Astrocyte (in vitro differentiated cells and primary cell): Measurements from ENCODE around the gene ERFE. TPM values are rescaled to one million over a fixed set of nuclear protein-coding genes. Genes with fewer than 3 reads are reported as not detected.
"Not testable (repeated sequence)": the region's sequence is repeated elsewhere in the genome, so short reads cannot be mapped to it uniquely, and the experiment has no call there.

Source experiments
- DNase-seq: peaks from one replicate; pipeline ENCODE4 v3.0.0-alpha.2; 2010; ENCODE audit warnings: low read depth
- FAIRE-seq: peaks from 2 replicates; lab custom pipeline; 2011; peaks lifted over from hg19 to GRCh38; lab: Jason Lieb, UNC
- H2AFZ ChIP-seq: 2 replicates; pipeline ENCODE4 v1.6.0; 2012; ENCODE audit warnings: low read depth, low read length, inconsistent platforms
- H3K27ac ChIP-seq: 2 replicates; pipeline ENCODE4 v1.5.1; 2011; ENCODE audit warnings: low read depth, low read length, inconsistent platforms
- H3K27me3 ChIP-seq: 2 replicates; pipeline ENCODE4 v1.6.0; 2011; ENCODE audit warnings: low read length, inconsistent platforms; ENCODE audit not compliant: insufficient read depth
- H3K36me3 ChIP-seq: 2 replicates; pipeline ENCODE4 v1.5.1; 2011; ENCODE audit warnings: low read length, inconsistent platforms; ENCODE audit not compliant: insufficient read depth
- H3K4me1 ChIP-seq: 2 replicates; pipeline ENCODE4 v1.5.1; 2011; ENCODE audit warnings: low read length, inconsistent platforms; ENCODE audit not compliant: insufficient read depth
- H3K4me2 ChIP-seq: 2 replicates; pipeline ENCODE4 v1.6.0; 2012; ENCODE audit warnings: low read length, inconsistent platforms
- H3K4me3 ChIP-seq: 2 replicates; pipeline ENCODE4 v1.5.1; 2011; ENCODE audit warnings: low read depth, mild to moderate bottlenecking, low read length, inconsistent platforms; ENCODE audit not compliant: insufficient read depth
- H3K79me2 ChIP-seq: 2 replicates; pipeline ENCODE4 v1.6.0; 2012; ENCODE audit warnings: mild to moderate bottlenecking, low read length, inconsistent platforms; ENCODE audit not compliant: insufficient read depth
- H3K9ac ChIP-seq: 2 replicates; pipeline ENCODE4 v1.6.0; 2012; ENCODE audit warnings: mild to moderate bottlenecking, low read length, inconsistent platforms
- H3K9me3 ChIP-seq: 2 replicates; pipeline ENCODE4 v1.5.1; 2012; ENCODE audit warnings: low read depth, mild to moderate bottlenecking, low read length, inconsistent platforms; ENCODE audit not compliant: insufficient read depth
- H4K20me1 ChIP-seq: 2 replicates; pipeline ENCODE4 v1.6.0; 2012; ENCODE audit warnings: low read length, inconsistent platforms; ENCODE audit not compliant: insufficient read depth
- H3K27ac Mint-ChIP-seq: one replicate; pipeline ENCODE4 v1.8.0; 2021; ENCODE audit warnings: mild to moderate bottlenecking, mixed read lengths; ENCODE audit not compliant: unreplicated experiment
- H3K27me3 Mint-ChIP-seq: one replicate; pipeline ENCODE4 v1.8.0; 2021; ENCODE audit warnings: low read depth, mixed read lengths; ENCODE audit not compliant: unreplicated experiment
- H3K36me3 Mint-ChIP-seq: one replicate; pipeline ENCODE4 v1.8.0; 2021; ENCODE audit warnings: low read depth, mixed read lengths; ENCODE audit not compliant: unreplicated experiment
- H3K4me1 Mint-ChIP-seq: one replicate; pipeline ENCODE4 v1.8.0; 2021; ENCODE audit warnings: low read depth, mixed read lengths; ENCODE audit not compliant: unreplicated experiment
- H3K4me3 Mint-ChIP-seq: one replicate; pipeline ENCODE4 v1.8.0; 2021; ENCODE audit warnings: mild to moderate bottlenecking, moderate library complexity, mixed read lengths; ENCODE audit not compliant: unreplicated experiment
- H3K9me3 Mint-ChIP-seq: one replicate; pipeline ENCODE4 v1.8.0; 2021; ENCODE audit warnings: mild to moderate bottlenecking, mixed read lengths; ENCODE audit not compliant: unreplicated experiment
- CTCF ChIP-seq: IDR thresholded peaks from 2 replicates; pipeline ENCODE4 v1.5.1; 2011; ENCODE audit warnings: low read depth, mild to moderate bottlenecking, inconsistent platforms, low read length, moderate library complexity; ENCODE audit not compliant: insufficient read depth
- EZH2 ChIP-seq: IDR thresholded peaks from 2 replicates; pipeline ENCODE4 v1.6.1; 2012; ENCODE audit warnings: mild to moderate bottlenecking, low read length, inconsistent platforms; ENCODE audit not compliant: insufficient read depth
- total RNA-seq: library from RNA; stranded (reverse); gene quantifications from 2 replicates; pipeline ENCODE4 v1.2.1, GENCODE V29; 2021

Gene ERFE
- total RNA-seq, 1 donor from 2014 or later, result 1.4 TPM

GRCh38 chr2:238170386-238171071, 11.8 kb downstream of the ERFE start:
- no peaks in the 10 kb centered on the region for H3K9me3 Mint-ChIP-seq
- Histone ChIP-seq H3K4me3 (no peak overlapping the region), H3K36me3 (peaks cover 28% of the 10 kb centered on the region), H3K9me3 (no peaks in the 10 kb centered on the region), H3K4me1 (peaks cover 38% of the 10 kb centered on the region), H2AFZ (no peak overlapping the region), H3K27ac (peak overlapping the region; percentile 98), H3K79me2 (peaks cover 5% of the 10 kb centered on the region), H3K9ac (peak overlapping the region; percentile 81), H3K4me2 (peak overlapping the region; percentile 81), H3K27me3 (no peaks in the 10 kb centered on the region), H4K20me1 (no peaks in the 10 kb centered on the region)
- FAIRE-seq (no peak), DNase-seq (no peak)
- TF ChIP-seq EZH2, result no peak
- TF ChIP-seq CTCF, result no peak
- no peaks in the 10 kb centered on the region for H3K27me3 Mint-ChIP-seq
- H3K36me3 Mint-ChIP-seq, result peaks cover 17% of the 10 kb centered on the region
- H3K27ac Mint-ChIP-seq, result peak overlapping the region; percentile 98
- H3K4me3 Mint-ChIP-seq, result no peak overlapping the region
- H3K4me1 Mint-ChIP-seq, result peaks cover 26% of the 10 kb centered on the region

GRCh38 chr2:238171072-238171431, 12.3 kb downstream of the ERFE start:
- H3K9me3 ChIP-seq, H4K20me1 ChIP-seq, H3K4me3 ChIP-seq, H3K4me2 ChIP-seq, FAIRE-seq, H3K9ac ChIP-seq, H3K4me3 Mint-ChIP-seq, H3K27me3 ChIP-seq, H2AFZ ChIP-seq, H3K9me3 Mint-ChIP-seq, H3K27me3 Mint-ChIP-seq, H3K79me2 ChIP-seq, DNase-seq: not testable (repeated sequence)
- Histone ChIP-seq H3K36me3 (peaks cover 28% of the 10 kb centered on the region), H3K27ac (peak overlapping the region; percentile 98), H3K4me1 (peaks cover 38% of the 10 kb centered on the region)
- Mint-ChIP-seq H3K4me1 (peaks cover 26% of the 10 kb centered on the region), H3K27ac (peak overlapping the region; percentile 98), H3K36me3 (peaks cover 19% of the 10 kb centered on the region)

GRCh38 chr2:238171575-238172187, 12.9 kb downstream of the ERFE start:
- no peaks in the 10 kb centered on the region for H3K9me3 Mint-ChIP-seq
- DNase-seq, result no peak
- peaks cover 26% of the 10 kb centered on the region for H3K4me1 Mint-ChIP-seq
- H4K20me1 ChIP-seq, result no peaks in the 10 kb centered on the region
- H3K27ac Mint-ChIP-seq, result peak overlapping the region; percentile 72
- H3K36me3 Mint-ChIP-seq, result peaks cover 19% of the 10 kb centered on the region
- no peak for FAIRE-seq
- H3K36me3 ChIP-seq, result peaks cover 28% of the 10 kb centered on the region
- H3K9me3 ChIP-seq, result no peaks in the 10 kb centered on the region
- no peak overlapping the region for H3K4me2 ChIP-seq
- no peaks in the 10 kb centered on the region for H3K27me3 ChIP-seq
- no peaks in the 10 kb centered on the region for H3K27me3 Mint-ChIP-seq
- H3K79me2 ChIP-seq, result peaks cover 5% of the 10 kb centered on the region
- H3K27ac ChIP-seq, result no peak overlapping the region
- no peak overlapping the region for H3K4me3 ChIP-seq
- TF ChIP-seq CTCF, result no peak
- no peak for TF ChIP-seq EZH2
- no peak overlapping the region for H2AFZ ChIP-seq
- no peak overlapping the region for H3K4me3 Mint-ChIP-seq
- H3K9ac ChIP-seq, result no peak overlapping the region
- peaks cover 38% of the 10 kb centered on the region for H3K4me1 ChIP-seq
